Measurements from ENCODE around the gene PRAME.

Gene PRAME

DNA sequence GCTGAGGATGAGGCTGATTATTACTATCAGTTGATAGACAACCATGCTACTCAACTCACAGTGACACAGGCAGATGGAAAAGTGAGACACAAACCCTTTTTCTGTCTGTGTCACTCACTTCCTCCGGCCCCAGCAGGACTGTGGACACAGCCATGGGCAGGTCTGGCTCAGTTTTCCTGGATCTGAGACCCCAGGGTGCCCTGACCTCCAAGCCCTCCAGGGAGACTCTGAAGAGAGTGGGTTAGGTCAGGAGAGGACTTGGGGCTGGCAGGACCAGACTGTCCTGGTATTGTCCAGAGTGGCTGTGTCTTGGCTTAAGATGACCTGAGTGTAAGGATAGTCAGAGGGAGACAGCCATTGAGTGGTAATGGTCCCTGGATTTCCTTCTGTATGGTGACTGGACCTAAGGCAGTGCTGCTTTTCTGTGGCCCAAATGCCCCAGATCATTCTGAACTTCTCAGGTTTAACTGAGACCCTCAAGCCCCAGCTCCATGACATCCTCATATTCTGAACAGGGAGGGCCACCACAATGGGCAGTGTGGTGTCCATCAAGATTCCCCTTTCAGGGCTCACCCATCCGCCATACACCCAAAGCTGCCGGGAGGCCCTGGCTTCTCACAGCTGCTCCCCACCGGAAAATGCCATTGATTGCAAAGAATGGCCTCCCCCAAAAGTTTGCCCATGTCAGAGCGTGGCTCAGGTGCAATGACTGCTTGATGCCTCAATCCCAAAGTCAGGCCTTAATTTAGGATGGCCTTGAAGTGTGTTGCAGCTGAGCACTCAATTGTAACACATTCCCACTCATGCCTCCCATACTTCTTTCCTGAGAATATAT is 36.2 kb upstream of the PRAME start:
- peak; percentile 48 for FAIRE-seq
- TF ChIP-seq POLR2A (IDR thresholded peaks at IDR 0.05; ENCODE audit: low read depth, low read length) (no peak), TAF1 (IDR thresholded peaks at IDR 0.05; ENCODE audit: low read depth, low read length) (no peak), SPI1 (IDR thresholded peaks at IDR 0.05; ENCODE audit: low read depth, low read length) (no peak), POLR2AphosphoS5 (IDR thresholded peaks at IDR 0.05; ENCODE audit: low read depth, low read length) (no peak), PAX5 (IDR thresholded peaks at IDR 0.05; ENCODE audit: insufficient read depth, low read length, severe bottlenecking) (no peak), POU2F2 (IDR thresholded peaks at IDR 0.05; ENCODE audit: low read depth, low read length) (no peak)
- DNase-seq (ENCODE audit: insufficient read length, low spot score), result no peak

DNA sequence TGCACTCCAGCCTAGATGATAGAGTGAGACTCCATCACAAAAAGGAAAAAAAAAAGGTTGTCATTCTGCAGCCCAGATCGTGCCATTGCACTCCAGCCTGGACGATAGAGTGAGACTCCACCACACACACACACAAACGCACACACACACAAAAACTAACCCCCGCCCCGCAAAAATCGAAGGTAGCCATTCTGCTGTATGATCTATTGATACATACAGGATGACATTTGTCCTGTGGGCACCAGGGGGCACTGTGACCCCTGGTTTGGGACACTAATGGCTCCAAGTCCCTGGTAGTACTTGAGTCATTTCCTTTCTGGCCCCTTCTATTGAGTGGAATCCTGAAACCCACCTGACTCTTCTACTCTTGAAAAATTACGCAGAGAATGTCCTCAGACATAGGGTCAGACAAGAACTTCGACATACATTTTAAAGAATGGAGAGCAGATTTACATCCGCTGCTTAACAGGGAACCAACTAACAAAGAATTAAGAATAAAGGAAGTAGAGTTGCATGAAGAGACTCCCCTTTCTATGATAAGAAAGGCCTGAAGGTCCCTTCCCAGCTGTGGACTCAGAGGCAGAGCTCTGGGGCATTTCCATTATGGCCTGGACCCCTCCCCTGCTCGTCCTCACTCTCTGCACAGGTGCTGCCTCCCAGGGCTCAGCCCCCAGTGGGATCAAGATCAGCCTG is 35.0 kb upstream of the PRAME start:
- DNase-seq (ENCODE audit: insufficient read length, low spot score) (peak; percentile 37), FAIRE-seq (peak; percentile 97)
- TF ChIP-seq SPI1 (IDR thresholded peaks at IDR 0.05; ENCODE audit: low read depth, low read length), result no peak
- peak; percentile 37; the same call in 1 of the 2 replicates for TF ChIP-seq POU2F2 (IDR thresholded peaks at IDR 0.05; ENCODE audit: low read depth, low read length)
- TF ChIP-seq TAF1 (IDR thresholded peaks at IDR 0.05; ENCODE audit: low read depth, low read length), result no peak

DNA sequence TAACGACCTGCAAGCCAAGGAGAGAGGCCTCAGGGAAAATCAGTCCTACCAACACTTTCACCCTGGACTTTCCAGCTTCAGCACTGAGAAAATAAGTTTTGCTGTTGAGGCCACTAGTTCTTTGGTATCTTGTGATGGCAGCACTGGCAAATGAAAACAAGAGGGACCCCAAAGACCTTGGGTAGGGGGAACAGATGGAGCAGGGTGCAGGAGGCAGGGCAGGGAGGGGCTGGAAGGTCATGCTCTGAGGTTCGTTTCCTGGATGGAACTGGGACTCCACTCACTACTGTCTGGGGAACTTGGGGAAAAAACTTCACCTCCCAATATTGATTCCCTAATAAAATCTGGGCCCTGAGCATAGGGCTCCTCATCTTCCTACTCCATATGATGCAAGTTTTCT is 34.2 kb upstream of the PRAME start:
- TF ChIP-seq POLR2A (IDR thresholded peaks at IDR 0.05; ENCODE audit: low read depth, low read length), result no peak
- no peak for TF ChIP-seq TAF1 (IDR thresholded peaks at IDR 0.05; ENCODE audit: low read depth, low read length)
- TF ChIP-seq POLR2AphosphoS5 (IDR thresholded peaks at IDR 0.05; ENCODE audit: low read depth, low read length), result no peak
- TF ChIP-seq PAX5 (IDR thresholded peaks at IDR 0.05; ENCODE audit: insufficient read depth, low read length, severe bottlenecking), result no peak
- no peak for TF ChIP-seq POU2F2 (IDR thresholded peaks at IDR 0.05; ENCODE audit: low read depth, low read length)
- TF ChIP-seq SPI1 (IDR thresholded peaks at IDR 0.05; ENCODE audit: low read depth, low read length), result no peak
- DNase-seq (ENCODE audit: insufficient read length, low spot score) (no peak), FAIRE-seq (no peak)

DNA sequence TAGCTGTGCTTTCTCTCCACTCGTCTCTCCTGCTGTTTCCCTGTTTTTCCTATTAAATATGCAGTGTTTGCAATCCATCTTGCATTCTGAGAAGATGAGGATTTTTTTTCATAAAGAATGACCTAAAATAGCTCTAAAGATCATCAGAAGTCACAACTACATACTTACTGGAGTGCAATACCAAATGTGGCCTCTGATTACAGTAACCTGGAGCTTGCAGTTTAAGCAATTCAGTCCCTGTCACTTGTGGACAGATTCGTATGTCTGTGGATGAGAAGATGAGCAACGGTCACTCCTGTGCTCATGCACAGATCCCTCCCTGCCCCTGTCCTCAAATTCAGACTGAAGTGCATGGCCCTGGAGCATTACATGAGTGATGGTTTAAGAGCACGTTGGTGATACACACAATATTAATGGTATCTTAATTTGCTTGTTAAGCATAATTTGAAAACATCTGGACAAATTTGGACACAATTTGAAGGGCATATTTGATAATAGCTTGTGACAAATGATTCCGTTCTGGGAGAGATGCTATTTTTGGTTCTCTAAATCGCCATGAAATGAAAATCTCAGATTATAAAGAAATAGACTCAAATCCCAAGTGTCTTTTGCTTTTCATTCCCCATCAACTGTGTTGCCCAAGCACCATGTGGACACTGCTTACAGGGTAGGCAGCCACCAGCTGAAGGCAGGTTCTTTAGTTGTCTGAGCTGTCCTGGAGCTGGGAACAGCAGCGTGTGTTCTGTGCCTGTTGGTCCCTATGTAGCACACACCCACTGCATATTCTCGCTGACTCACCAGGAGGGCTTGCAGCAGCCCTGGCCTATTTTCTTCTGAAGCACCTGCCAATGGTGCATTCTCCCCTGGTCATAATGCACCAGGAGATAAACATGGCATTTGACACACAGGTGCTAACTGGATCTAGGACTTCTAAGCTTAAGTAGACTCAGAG is 32.6 kb upstream of the PRAME start:
- no peak for DNase-seq (ENCODE audit: insufficient read length, low spot score)
- FAIRE-seq, result peak; percentile 9
- TF ChIP-seq POU2F2 (IDR thresholded peaks at IDR 0.05; ENCODE audit: low read depth, low read length) (no peak), POLR2A (IDR thresholded peaks at IDR 0.05; ENCODE audit: low read depth, low read length) (no peak), PAX5 (IDR thresholded peaks at IDR 0.05; ENCODE audit: insufficient read depth, low read length, severe bottlenecking) (no peak), POLR2AphosphoS5 (IDR thresholded peaks at IDR 0.05; ENCODE audit: low read depth, low read length) (no peak), TAF1 (IDR thresholded peaks at IDR 0.05; ENCODE audit: low read depth, low read length) (no peak), SPI1 (IDR thresholded peaks at IDR 0.05; ENCODE audit: low read depth, low read length) (no peak)

DNA sequence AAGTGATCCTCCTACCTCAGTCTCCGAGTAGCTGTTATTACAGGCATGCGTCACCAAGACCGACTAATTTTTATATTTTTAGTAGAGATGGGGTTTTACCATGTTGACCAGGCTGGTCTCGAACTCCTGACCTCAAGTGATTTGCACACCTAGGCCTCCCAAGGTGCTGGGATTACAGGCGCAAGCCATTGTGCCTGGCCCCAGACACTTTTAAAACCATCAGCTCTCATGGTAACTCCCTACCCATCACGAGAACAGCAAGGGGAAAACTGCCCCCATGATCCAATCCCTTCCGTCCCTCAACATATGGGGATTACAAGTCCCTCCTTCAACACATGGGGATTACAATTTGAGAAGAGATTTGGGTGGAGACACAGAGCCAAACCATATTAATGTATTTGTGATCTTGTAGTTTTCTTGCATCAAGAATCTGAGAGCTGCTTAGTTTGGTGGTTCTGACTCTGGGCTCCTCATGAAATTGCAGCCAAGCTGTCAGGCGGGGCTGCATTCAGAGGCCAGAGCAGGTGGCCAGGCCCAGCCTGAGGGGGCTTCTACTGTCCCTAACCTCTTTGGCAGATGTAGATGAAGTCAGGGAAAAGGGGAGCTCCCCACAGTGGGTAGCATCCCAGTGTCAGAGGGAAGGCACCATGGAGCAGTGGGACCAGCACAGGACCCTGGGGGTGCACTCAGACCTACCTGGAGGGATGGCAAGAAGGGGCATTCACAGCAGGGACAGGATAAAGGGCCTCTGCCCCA is 31.2 kb upstream of the PRAME start:
- no peak for TF ChIP-seq POLR2AphosphoS5 (IDR thresholded peaks at IDR 0.05; ENCODE audit: low read depth, low read length)
- no peak for TF ChIP-seq TAF1 (IDR thresholded peaks at IDR 0.05; ENCODE audit: low read depth, low read length)
- DNase-seq (ENCODE audit: insufficient read length, low spot score), result no peak
- FAIRE-seq, result no peak

DNA sequence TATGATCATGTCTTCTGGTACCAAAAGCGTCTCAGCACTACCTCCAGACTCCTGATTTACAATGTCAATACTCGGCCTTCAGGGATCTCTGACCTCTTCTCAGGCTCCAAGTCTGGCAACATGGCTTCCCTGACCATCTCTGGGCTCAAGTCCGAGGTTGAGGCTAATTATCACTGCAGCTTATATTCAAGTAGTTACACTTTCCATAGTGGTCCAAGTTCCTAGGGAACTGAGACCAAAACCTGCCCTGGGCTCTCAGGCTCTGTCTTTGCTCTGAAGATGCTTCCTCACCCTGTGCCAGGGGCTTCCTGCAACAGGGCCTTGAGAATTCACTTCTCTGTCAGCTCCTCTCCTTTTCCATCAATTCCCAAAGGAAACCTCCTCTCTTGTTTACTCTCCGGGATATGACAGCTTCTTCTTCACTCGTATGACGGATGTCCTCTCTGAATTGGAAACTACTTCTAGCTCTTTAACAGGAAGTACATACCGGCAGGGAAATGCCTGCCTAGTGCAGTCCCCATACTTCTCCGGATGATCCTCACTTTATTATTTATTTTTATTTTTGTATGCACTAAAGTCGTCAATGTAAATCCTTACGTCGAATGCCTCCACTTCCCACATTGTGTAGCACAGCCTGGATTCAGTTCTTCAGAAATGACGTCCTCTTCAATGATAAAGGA is 29.6 kb upstream of the PRAME start:
- no peak for TF ChIP-seq POU2F2 (IDR thresholded peaks at IDR 0.05; ENCODE audit: low read depth, low read length)
- TF ChIP-seq POLR2AphosphoS5 (IDR thresholded peaks at IDR 0.05; ENCODE audit: low read depth, low read length), result no peak
- no peak for TF ChIP-seq TAF1 (IDR thresholded peaks at IDR 0.05; ENCODE audit: low read depth, low read length)
- TF ChIP-seq POLR2A (IDR thresholded peaks at IDR 0.05; ENCODE audit: low read depth, low read length), result no peak
- no peak for TF ChIP-seq SPI1 (IDR thresholded peaks at IDR 0.05; ENCODE audit: low read depth, low read length)
- TF ChIP-seq PAX5 (IDR thresholded peaks at IDR 0.05; ENCODE audit: insufficient read depth, low read length, severe bottlenecking), result no peak

DNA sequence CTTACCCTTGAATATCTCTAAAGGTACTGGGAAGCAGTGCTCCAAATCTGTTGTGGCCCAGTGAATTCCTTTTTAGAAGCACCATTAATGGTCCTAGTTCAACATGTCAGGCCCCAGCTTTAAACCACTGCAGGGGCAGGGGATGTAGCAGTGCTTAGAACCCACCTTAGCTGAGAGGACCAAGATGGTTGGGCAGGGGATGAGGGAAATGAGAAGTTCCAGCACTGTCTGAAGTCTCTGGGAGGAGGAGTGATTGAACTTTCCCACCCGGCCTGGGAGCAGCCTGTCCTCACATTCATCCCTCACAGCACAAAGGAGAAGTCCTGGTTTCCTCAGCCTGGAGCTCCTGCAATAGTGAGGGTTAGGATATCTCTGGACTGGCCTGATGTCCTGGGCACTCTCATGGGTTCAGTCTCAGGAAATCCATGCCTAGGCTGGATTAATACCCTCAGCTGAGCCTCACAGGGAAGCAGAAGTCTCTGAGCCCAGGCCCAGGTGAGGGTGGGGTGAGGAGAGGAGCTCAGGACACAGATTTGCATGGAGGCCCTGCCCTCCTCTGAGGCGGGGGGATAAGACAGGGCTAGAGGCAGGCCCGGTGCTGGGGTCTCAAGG is 28.6 kb upstream of the PRAME start:
- FAIRE-seq, result no peak
- TF ChIP-seq POLR2A (IDR thresholded peaks at IDR 0.05; ENCODE audit: low read depth, low read length), result no peak
- no peak for TF ChIP-seq POU2F2 (IDR thresholded peaks at IDR 0.05; ENCODE audit: low read depth, low read length)
- no peak for TF ChIP-seq SPI1 (IDR thresholded peaks at IDR 0.05; ENCODE audit: low read depth, low read length)
- TF ChIP-seq POLR2AphosphoS5 (IDR thresholded peaks at IDR 0.05; ENCODE audit: low read depth, low read length), result no peak

More for the DNA sequence above, 29.6 kb upstream of the PRAME start:
- FAIRE-seq, result no peak
- no peak for DNase-seq (ENCODE audit: insufficient read length, low spot score)

DNA sequence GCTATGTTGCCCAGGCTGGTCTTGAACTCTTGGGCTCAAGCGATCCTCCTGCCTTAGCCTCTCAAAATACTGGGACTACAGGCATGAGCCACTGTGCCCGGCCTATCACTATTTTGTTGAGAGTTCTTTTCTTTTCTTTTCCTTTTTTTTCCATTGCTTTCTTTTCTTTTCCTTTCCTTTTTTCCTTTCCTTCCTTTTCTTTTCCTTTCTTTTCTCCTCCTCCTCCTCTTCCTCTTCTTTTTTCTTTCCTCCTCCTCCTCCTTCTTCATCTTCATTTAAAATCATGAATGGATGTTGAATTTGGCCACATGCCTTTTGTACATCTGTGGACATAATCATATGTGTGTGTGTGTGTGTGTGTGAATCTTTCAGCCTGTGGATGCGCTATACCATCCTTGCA is 25.7 kb upstream of the PRAME start:
- FAIRE-seq (no peak), DNase-seq (ENCODE audit: insufficient read length, low spot score) (no peak)
- TF ChIP-seq SPI1 (IDR thresholded peaks at IDR 0.05; ENCODE audit: low read depth, low read length), result no peak
- no peak for TF ChIP-seq POLR2A (IDR thresholded peaks at IDR 0.05; ENCODE audit: low read depth, low read length)
- TF ChIP-seq PAX5 (IDR thresholded peaks at IDR 0.05; ENCODE audit: insufficient read depth, low read length, severe bottlenecking), result no peak
- no peak for TF ChIP-seq TAF1 (IDR thresholded peaks at IDR 0.05; ENCODE audit: low read depth, low read length)
- TF ChIP-seq POU2F2 (IDR thresholded peaks at IDR 0.05; ENCODE audit: low read depth, low read length), result no peak
- TF ChIP-seq POLR2AphosphoS5 (IDR thresholded peaks at IDR 0.05; ENCODE audit: low read depth, low read length), result no peak

More for the DNA sequence above, 28.6 kb upstream of the PRAME start:
- DNase-seq (ENCODE audit: insufficient read length, low spot score), result no peak
